NT2/D1 (cell line): ENCODE data around the gene DDX17.

Experiments
- DNase-seq: peaks from one replicate; pipeline ENCODE4 v3.0.0-alpha.2; 2011; ENCODE audit warnings: low read depth, low spot score
- H3K27me3 ChIP-seq: 2 replicates; pipeline ENCODE4 v1.6.0; 2011; ENCODE audit warnings: mild to moderate bottlenecking; ENCODE audit not compliant: insufficient read length, insufficient read depth
- H3K36me3 ChIP-seq: 2 replicates; pipeline ENCODE4 v1.6.1; 2011; ENCODE audit warnings: mild to moderate bottlenecking, low read length, mixed read lengths; ENCODE audit not compliant: insufficient read depth, insufficient read length
- H3K4me1 ChIP-seq: 2 replicates; pipeline ENCODE4 v1.5.1; 2011; ENCODE audit not compliant: insufficient read depth, insufficient read length
- H3K4me3 ChIP-seq: 2 replicates; pipeline ENCODE4 v1.5.1; 2011; ENCODE audit warnings: low read depth; ENCODE audit not compliant: insufficient read length
- H3K9ac ChIP-seq: 2 replicates; pipeline ENCODE4 v1.6.0; 2011; ENCODE audit warnings: low read depth; ENCODE audit not compliant: insufficient read length
- H3K9me3 ChIP-seq: 2 replicates; pipeline ENCODE4 v1.5.1; 2011; ENCODE audit warnings: mild to moderate bottlenecking, low read length; ENCODE audit not compliant: insufficient read depth
- SUZ12 ChIP-seq: IDR thresholded peaks from 2 replicates; pipeline ENCODE4 v1.6.1; 2011; ENCODE audit not compliant: insufficient read length, insufficient read depth; ENCODE audit errors: extremely low read depth
- YY1 ChIP-seq: IDR thresholded peaks from 2 replicates; pipeline ENCODE4 v1.6.1; 2011; ENCODE audit not compliant: insufficient read length, insufficient read depth
- ZNF274 ChIP-seq: IDR thresholded peaks from 2 replicates; pipeline ENCODE4 v1.6.1; 2011; ENCODE audit warnings: mild to moderate bottlenecking, low read depth, low read length

The DDX17 gene

GRCh38 chr22:38455530-38456271 lies 50.4 kb downstream of the DDX17 start:
- Histone ChIP-seq H3K9ac (peak overlapping the region; percentile 50), H3K9me3 (no peaks in the 10 kb centered on the region), H3K4me1 (peaks cover 20% of the 10 kb centered on the region), H3K27me3 (peaks cover 76% of the 10 kb centered on the region), H3K36me3 (no peaks in the 10 kb centered on the region), H3K4me3 (peak overlapping the region; percentile 36)
- DNase-seq = no peak
- no peak for TF ChIP-seq ZNF274
- no peak for TF ChIP-seq YY1
- no peak for TF ChIP-seq SUZ12

GRCh38 chr22:38455076-38455529 lies 51.0 kb downstream of the DDX17 start, which contains the start of gene KCNJ4:
KCNJ4 (minus strand) TSS chr22:38455199; CDS start chr22:38428132, 27,067 bp downstream.
- peak within 1 kb of the TSS; percentile 36 for H3K4me3 ChIP-seq
- DNase-seq = no peak
- peaks cover 20% of the 10 kb centered on the region for H3K4me1 ChIP-seq
- TF ChIP-seq YY1 (no peak), SUZ12 (no peak), ZNF274 (no peak)
- H3K36me3 ChIP-seq = no peaks in the 10 kb centered on the region
- H3K9ac ChIP-seq = peak within 1 kb of the TSS; percentile 50
- no peaks in the 10 kb centered on the region for H3K9me3 ChIP-seq
- H3K27me3 ChIP-seq = peaks cover 70% of the 10 kb centered on the region

GRCh38 chr22:38454353-38455075 lies 51.6 kb downstream of the DDX17 start:
- peak overlapping the region; percentile 30 for H3K4me3 ChIP-seq

DNA sequence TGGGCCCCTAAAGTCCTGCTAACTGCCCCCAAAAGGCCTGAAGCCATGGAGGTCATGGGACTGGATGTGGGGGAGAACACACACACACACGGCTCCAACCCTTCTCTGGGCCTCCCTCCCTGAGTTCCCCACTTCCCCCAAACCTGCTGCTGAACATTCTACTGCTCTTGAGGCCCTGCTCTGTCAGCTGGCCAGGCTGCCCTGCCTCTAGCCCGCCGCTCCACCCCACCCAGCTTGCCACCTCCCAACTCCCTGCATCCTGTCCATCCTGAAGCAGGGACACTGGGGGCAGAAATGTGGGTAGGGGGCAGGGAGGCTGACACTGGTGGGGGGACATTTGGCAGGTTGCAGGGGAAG lies 52.1 kb downstream of the DDX17 start:
- H3K9me3 ChIP-seq = no peaks in the 10 kb centered on the region
- H3K9ac ChIP-seq = no peak overlapping the region
- H3K4me3 ChIP-seq = no peak overlapping the region
- H3K4me1 ChIP-seq = peaks cover 20% of the 10 kb centered on the region
- DNase-seq = no peak
- peaks cover 61% of the 10 kb centered on the region for H3K27me3 ChIP-seq
- no peak for TF ChIP-seq YY1
- TF ChIP-seq ZNF274 = no peak
- no peak for TF ChIP-seq SUZ12
- H3K36me3 ChIP-seq = no peaks in the 10 kb centered on the region

More at GRCh38 chr22:38454353-38455075, 51.6 kb downstream of the DDX17 start:
- no peaks in the 10 kb centered on the region for H3K9me3 ChIP-seq
- no peaks in the 10 kb centered on the region for H3K36me3 ChIP-seq
- DNase-seq = no peak
- peaks cover 64% of the 10 kb centered on the region for H3K27me3 ChIP-seq
- no peak for TF ChIP-seq SUZ12
- no peak for TF ChIP-seq ZNF274
- TF ChIP-seq YY1 = no peak
- peaks cover 20% of the 10 kb centered on the region for H3K4me1 ChIP-seq
- H3K9ac ChIP-seq = peak overlapping the region; percentile 42

DNA sequence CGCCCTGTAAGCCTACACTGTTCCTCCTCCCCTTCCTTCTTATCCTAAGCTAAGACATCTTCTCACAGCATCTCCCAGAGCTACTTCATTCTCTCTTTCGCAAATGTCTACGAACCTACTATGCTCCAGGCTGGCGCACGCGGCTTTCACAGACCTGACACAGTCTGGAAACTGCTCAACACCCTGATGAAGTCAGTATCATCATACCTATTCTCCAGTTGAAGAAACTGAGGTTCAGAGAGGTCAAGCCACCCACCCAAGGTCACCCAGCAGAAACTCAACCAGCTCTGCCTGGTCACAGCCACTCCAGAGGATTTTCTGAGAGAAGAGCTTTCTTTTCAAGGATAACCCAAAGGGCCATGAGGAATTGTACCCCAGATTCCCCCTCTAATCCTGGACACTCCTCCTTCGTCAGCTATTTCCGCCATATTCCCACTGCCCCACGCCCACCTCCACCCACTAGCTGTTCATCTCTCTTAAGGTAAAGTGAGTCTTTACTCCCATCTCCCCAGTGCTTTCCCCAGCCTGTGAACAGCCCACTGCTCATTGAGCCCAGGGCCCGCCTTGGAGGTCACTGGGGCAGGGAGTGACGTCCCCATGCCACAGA lies 52.9 kb downstream of the DDX17 start:
- DNase-seq = no peak
- Histone ChIP-seq H3K4me3 (no peak overlapping the region), H3K4me1 (peaks cover 23% of the 10 kb centered on the region), H3K9me3 (no peaks in the 10 kb centered on the region), H3K9ac (no peak overlapping the region), H3K36me3 (no peaks in the 10 kb centered on the region), H3K27me3 (peaks cover 55% of the 10 kb centered on the region)
- no peak for TF ChIP-seq SUZ12
- no peak for TF ChIP-seq ZNF274
- TF ChIP-seq YY1 = no peak

GRCh38 chr22:38452373-38453065 lies 53.6 kb downstream of the DDX17 start:
- no peak for DNase-seq
- TF ChIP-seq ZNF274 (no peak), YY1 (no peak), SUZ12 (no peak)
- H3K4me1 ChIP-seq = peaks cover 22% of the 10 kb centered on the region
- H3K36me3 ChIP-seq = no peaks in the 10 kb centered on the region
- no peaks in the 10 kb centered on the region for H3K9me3 ChIP-seq
- H3K9ac ChIP-seq = no peak overlapping the region
- H3K4me3 ChIP-seq = no peak overlapping the region
- peaks cover 50% of the 10 kb centered on the region for H3K27me3 ChIP-seq
